CD8-positive, alpha-beta memory T cell (primary cell): Measurements from ENCODE around the gene CD19. TPM values are rescaled to one million over a fixed set of nuclear protein-coding genes. Genes with fewer than 3 reads are reported as not detected.
"Not testable (repeated sequence)": the region's sequence is repeated elsewhere in the genome, so short reads cannot be mapped to it uniquely, and the experiment has no call there.

Source experiments
- CTCF ChIA-PET: fragments of 350-600 bp; sonication (Branson Sonifier 250); formaldehyde crosslinking; loops from one replicate; lab custom pipeline; 2021; ENCODE audit warnings: antibody characterized with exemption; lab: Charles Lee
- POLR2A ChIA-PET: fragments of 350-600 bp; sonication (Branson Sonifier 250); formaldehyde crosslinking; loops from one replicate; lab custom pipeline; 2021; ENCODE audit warnings: antibody characterized with exemption; lab: Charles Lee
- DNase-seq, 5 donors: peaks; one replicate each; pipeline versions ENCODE4 v3.0.0 to v3.0.0-alpha.2; 2020 to 2022; ENCODE audit warnings: mixed read lengths in 1 of 5
- H3K27ac ChIP-seq: one replicate; pipeline ENCODE4 v1.7.0; 2013; ENCODE audit warnings: low read depth, mild to moderate bottlenecking, low read length, moderate library complexity
- H3K27me3 ChIP-seq: 2 replicates; pipeline ENCODE4 v1.7.0; 2013; ENCODE audit warnings: low read length, mild to moderate bottlenecking; ENCODE audit not compliant: insufficient read depth, poor library complexity, severe bottlenecking
- H3K36me3 ChIP-seq: 2 replicates; pipeline ENCODE4 v1.7.0; 2013; ENCODE audit warnings: mild to moderate bottlenecking, low read length, moderate library complexity; ENCODE audit not compliant: insufficient read depth
- H3K4me1 ChIP-seq: 2 replicates; pipeline ENCODE4 v1.7.0; 2013; ENCODE audit warnings: mild to moderate bottlenecking, low read length, moderate library complexity; ENCODE audit not compliant: insufficient read depth
- H3K4me3 ChIP-seq: 2 replicates; pipeline ENCODE4 v1.7.0; 2013; ENCODE audit warnings: mild to moderate bottlenecking, low read length
- H3K9me3 ChIP-seq: 2 replicates; pipeline ENCODE4 v1.7.0; 2013; ENCODE audit warnings: mild to moderate bottlenecking, low read length
- H3K27ac Mint-ChIP-seq, 8 donors: one replicate each; pipeline ENCODE4 v1.8.0; 2020 to 2021; ENCODE audit warnings: mixed read lengths in 8 of 8, mild to moderate bottlenecking in 6 of 8, inconsistent platforms in 3 of 8, moderate library complexity in 3 of 8
- H3K27me3 Mint-ChIP-seq, 2 donors: one replicate each; pipeline ENCODE4 v1.8.0; 2020 to 2021; ENCODE audit warnings: mixed read lengths in 2 of 2, mild to moderate bottlenecking in 1 of 2, moderate library complexity in 1 of 2
- H3K36me3 Mint-ChIP-seq, 3 donors: one replicate each; pipeline ENCODE4 v1.8.0; 2020 to 2021; ENCODE audit warnings: mixed read lengths in 3 of 3, inconsistent platforms in 1 of 3, mild to moderate bottlenecking in 1 of 3
- H3K4me1 Mint-ChIP-seq, 3 donors: one replicate each; pipeline ENCODE4 v1.8.0; 2020 to 2021; ENCODE audit warnings: mixed read lengths in 3 of 3, inconsistent platforms in 1 of 3, mild to moderate bottlenecking in 1 of 3
- H3K4me3 Mint-ChIP-seq, 7 donors: one replicate each; pipeline ENCODE4 v1.8.0; 2020 to 2021; ENCODE audit warnings: mixed read lengths in 7 of 7, mild to moderate bottlenecking in 6 of 7, moderate library complexity in 4 of 7, inconsistent platforms in 2 of 7
- H3K9me3 Mint-ChIP-seq, 5 donors: one replicate each; pipeline ENCODE4 v1.8.0; 2020 to 2022; ENCODE audit warnings: mixed read lengths in 5 of 5, mild to moderate bottlenecking in 3 of 5, moderate library complexity in 2 of 5, inconsistent platforms in 1 of 5
- polyA plus RNA-seq: library from polyadenylated mRNA; unstranded; fragments of 300-500 nt; fragmentation: Illumina TruSeq; gene quantifications from one replicate; pipeline ENCODE4 v1.2.3, GENCODE V29; 2021
- total RNA-seq, 2 experiments: library from RNA; stranded (reverse); gene quantifications; one replicate each; pipeline ENCODE4 v1.2.3, GENCODE V29; 2021

Gene CD19
- total and polyA plus RNA-seq, 3 experiments from 2014 or later = not detected

DNA sequence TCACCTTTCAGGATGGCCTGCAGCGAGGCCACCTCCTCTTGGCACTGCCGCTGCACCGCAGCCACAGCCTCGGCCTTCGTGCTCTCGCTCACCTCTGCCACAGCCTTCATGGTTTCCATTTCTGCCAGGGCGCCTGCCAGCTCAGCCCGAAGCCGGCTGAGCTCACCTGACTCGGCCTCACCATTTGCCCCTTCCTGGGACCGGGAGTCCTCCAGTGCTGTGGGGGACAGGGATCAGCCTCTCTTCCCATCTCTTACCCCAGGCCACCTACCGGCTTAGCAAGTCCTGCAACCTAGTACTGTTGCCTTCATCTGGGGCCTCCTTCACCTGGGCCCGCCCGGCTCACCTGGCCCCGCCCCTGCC lies 7.4 kb upstream of the CD19 start:
- no peak for DNase-seq
- Mint-ChIP-seq H3K9me3 (no peaks in the 10 kb centered on the region), H3K27ac (peak overlapping the region; percentile 91 to 99 (median 98)), H3K4me1 (peaks cover 13 to 24% (median 15%) of the 10 kb centered on the region in 3 donors), H3K27me3 (peaks cover 0 to 2% of the 10 kb centered on the region in 2 donors), H3K36me3 (peaks cover 4 to 29% (median 5%) of the 10 kb centered on the region in 3 donors), H3K4me3 (peak overlapping the region; percentile 86 to 98 (median 94))
- H3K4me3 ChIP-seq = peak overlapping the region; percentile 86
- no peaks in the 10 kb centered on the region for H3K9me3 ChIP-seq
- ChIA-PET POLR2A (interaction anchor here (0.6 to 2.6 kb wide), 3 partner anchors 47 to 102 kb away, joined by 8 to 10 read pairs (median 9); partner anchors contain the start of gene ATXN2L), CTCF (interaction anchor here (8.9 kb wide), 1 partner anchor 20 kb away, joined by 55 read pairs; no protein-coding TSS in a partner anchor)
- H3K27me3 ChIP-seq = no peaks in the 10 kb centered on the region
- H3K27ac ChIP-seq = peak overlapping the region; percentile 96
- H3K4me1 ChIP-seq = peaks cover 11% of the 10 kb centered on the region
- H3K36me3 ChIP-seq = peaks cover 5% of the 10 kb centered on the region

DNA sequence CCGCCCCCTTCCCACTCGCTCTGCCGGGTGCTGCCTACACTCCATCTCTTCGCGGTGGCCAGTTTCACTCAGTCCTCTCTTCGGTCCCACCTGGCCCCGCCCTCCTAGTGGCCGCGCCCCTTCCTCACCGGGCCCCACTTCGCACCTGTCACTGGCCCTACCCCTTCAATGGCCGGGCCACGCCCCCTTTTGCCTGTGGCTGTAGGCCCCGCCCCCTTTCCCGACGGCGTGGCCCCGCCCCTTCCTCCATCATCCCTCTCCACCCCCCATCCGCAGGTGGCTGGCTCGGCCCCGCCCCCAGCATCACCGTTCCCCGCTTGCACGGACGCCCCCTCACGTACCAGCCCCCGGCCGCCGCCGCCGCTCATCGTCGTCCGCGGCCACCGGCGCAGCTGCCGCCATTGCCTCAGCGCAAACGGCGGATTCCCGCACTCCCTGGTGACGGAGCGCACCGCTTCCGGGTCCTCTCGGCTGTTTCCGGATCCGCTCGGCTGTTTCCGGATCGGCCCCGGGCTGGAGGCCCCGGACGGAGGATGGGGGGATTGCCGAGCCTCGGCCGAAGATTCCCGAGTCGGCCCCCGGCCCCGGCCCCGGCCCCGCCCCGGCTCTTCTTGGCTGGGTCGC lies 6.9 kb upstream of the CD19 start, which contains the start of gene RABEP2:
RABEP2 (minus strand) TSS at position 477 of the 624 bp plus-strand sequence; CDS start at position 402, 75 bp downstream.
- Histone ChIP-seq H3K27ac (peak within 1 kb of the TSS; percentile 96), H3K9me3 (no peaks in the 10 kb centered on the region), H3K27me3 (no peaks in the 10 kb centered on the region), H3K4me3 (peak within 1 kb of the TSS; percentile 86), H3K4me1 (peaks cover 11% of the 10 kb centered on the region), H3K36me3 (peaks cover under 1% of the 10 kb centered on the region)
- CTCF ChIA-PET = interaction anchor here (8.9 kb wide), 1 partner anchor 20 kb away, joined by 55 read pairs; no protein-coding TSS in a partner anchor
- H3K4me3 Mint-ChIP-seq = peak within 1 kb of the TSS; percentile 86 to 98 (median 94)
- H3K27ac Mint-ChIP-seq = peak within 1 kb of the TSS; percentile 91 to 99 (median 99)
- H3K27me3 Mint-ChIP-seq = peaks cover 0 to 2% of the 10 kb centered on the region in 2 donors
- no peaks in the 10 kb centered on the region for H3K9me3 Mint-ChIP-seq
- peaks cover 2 to 24% (median 4%) of the 10 kb centered on the region in 3 donors for H3K36me3 Mint-ChIP-seq
- peak; percentile 92 to 96 (median 95) for DNase-seq
- POLR2A ChIA-PET = interaction anchor here (0.6 to 2.6 kb wide), 6 partner anchors 12 to 102 kb away, joined by 3 to 10 read pairs (median 6); partner anchors contain the start of genes ATXN2L and NFATC2IP
- peaks cover 13 to 24% (median 15%) of the 10 kb centered on the region in 3 donors for H3K4me1 Mint-ChIP-seq

DNA sequence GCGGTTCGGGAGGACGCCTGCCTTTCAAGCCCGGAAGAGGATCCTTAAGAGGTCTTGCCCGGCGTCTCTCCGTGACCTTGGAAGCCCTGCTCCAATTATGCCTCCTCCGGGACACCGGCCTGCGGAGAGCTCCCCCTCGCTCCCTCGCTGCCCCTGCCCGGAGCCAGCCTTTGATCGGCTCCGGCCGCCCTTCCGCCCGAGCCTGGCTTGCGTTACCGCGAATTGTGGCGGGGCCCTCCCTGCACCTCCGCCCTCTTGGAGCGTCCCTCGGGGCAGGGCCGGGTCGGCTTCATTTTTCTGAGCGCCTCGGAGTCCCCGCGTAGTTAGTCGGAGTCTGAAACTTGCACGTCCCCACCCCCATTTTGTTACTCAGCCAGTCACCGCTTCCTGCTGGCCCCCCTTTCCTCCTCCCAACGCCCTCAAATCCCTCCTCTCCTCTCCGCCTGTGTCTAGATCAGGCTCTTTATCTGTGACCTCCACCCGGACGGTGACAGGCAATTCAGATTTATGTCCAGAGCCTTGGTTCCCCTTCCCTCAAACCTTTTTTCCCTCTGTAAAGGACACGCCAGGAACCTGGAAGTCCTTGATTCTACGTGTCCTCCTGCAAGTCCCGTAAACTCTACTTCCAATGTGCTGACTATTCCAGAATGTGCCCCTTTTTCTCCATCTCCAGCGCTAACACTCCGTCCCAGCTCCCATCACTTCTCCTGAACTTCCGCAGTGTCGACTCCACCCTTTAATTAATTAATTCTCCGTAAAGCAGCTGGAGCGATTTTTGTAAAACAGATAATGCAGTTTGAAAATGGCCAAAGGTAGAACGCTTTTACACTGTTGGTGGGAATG lies 6.2 kb upstream of the CD19 start:
- DNase-seq = peak; percentile 70 to 89 (median 85)
- H3K27me3 Mint-ChIP-seq = peaks cover 0 to 2% of the 10 kb centered on the region in 2 donors
- H3K4me1 ChIP-seq = peaks cover 13% of the 10 kb centered on the region
- CTCF ChIA-PET = interaction anchor here (8.9 kb wide), 1 partner anchor 19 kb away, joined by 55 read pairs; no protein-coding TSS in a partner anchor
- peak overlapping the region; percentile 91 to 99 (median 98) for H3K27ac Mint-ChIP-seq
- peaks cover 2 to 21% (median 4%) of the 10 kb centered on the region in 3 donors for H3K36me3 Mint-ChIP-seq
- peak overlapping the region; percentile 86 to 98 (median 94) for H3K4me3 Mint-ChIP-seq
- POLR2A ChIA-PET = interaction anchor here (0.6 to 2.6 kb wide), 7 partner anchors 11 to 612 kb away, joined by 3 to 10 read pairs (median 3); partner anchors contain the start of genes ATXN2L and NFATC2IP
- peak overlapping the region; percentile 96 for H3K27ac ChIP-seq
- no peaks in the 10 kb centered on the region for H3K9me3 ChIP-seq
- H3K4me3 ChIP-seq = peak overlapping the region; percentile 86
- H3K36me3 ChIP-seq = no peaks in the 10 kb centered on the region
- no peaks in the 10 kb centered on the region for H3K27me3 ChIP-seq
- no peaks in the 10 kb centered on the region for H3K9me3 Mint-ChIP-seq
- H3K4me1 Mint-ChIP-seq = peaks cover 19 to 30% (median 20%) of the 10 kb centered on the region in 3 donors

GRCh38 chr16:28926284-28926683 lies 5.5 kb upstream of the CD19 start:
- H3K4me1 Mint-ChIP-seq = peaks cover 24 to 36% (median 24%) of the 10 kb centered on the region in 3 donors
- DNase-seq, H3K9me3 ChIP-seq, H3K27ac ChIP-seq, H3K36me3 ChIP-seq, H3K27me3 Mint-ChIP-seq, H3K9me3 Mint-ChIP-seq, H3K27me3 ChIP-seq, H3K4me3 ChIP-seq: not testable (repeated sequence)
- H3K4me3 Mint-ChIP-seq = peak overlapping the region; percentile 86 to 98 (median 94)
- POLR2A ChIA-PET = interaction anchor here (0.7 to 2.6 kb wide), 3 partner anchors 47 to 104 kb away, joined by 3 to 10 read pairs (median 9); partner anchors contain the start of gene ATXN2L
- peak overlapping the region; percentile 91 to 99 (median 98) for H3K27ac Mint-ChIP-seq
- H3K36me3 Mint-ChIP-seq = peaks cover 0 to 18% (median under 1%) of the 10 kb centered on the region in 3 donors
- CTCF ChIA-PET = interaction anchor here (1.2 to 8.9 kb wide), 2 partner anchors 10 to 18 kb away, joined by 3 to 55 read pairs; no protein-coding TSS in a partner anchor
- peaks cover 18% of the 10 kb centered on the region for H3K4me1 ChIP-seq

DNA sequence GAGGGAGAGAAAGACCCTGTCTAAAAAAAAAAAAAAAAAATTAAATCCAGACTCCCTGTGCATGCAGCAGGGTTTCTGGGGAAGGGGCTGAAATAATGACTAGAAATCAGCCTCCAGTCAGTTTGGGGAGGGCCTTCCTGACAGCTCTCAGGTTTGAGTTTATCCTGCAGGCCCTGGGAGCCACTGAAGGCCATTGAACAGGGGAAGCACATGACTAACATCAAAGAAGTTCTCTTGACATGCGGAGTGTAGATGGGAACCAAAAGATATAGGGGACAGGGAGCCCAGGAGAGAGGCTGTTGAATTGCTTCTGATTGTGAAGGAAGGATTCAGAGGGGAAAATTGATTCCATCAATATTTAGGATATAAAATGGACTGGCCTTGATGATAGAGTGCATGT lies 4.0 kb upstream of the CD19 start:
- H3K9me3 ChIP-seq = no peaks in the 10 kb centered on the region
- Mint-ChIP-seq H3K27ac (peak overlapping the region in 3 of 8 donors; percentile 16 to 51 (median 38)), H3K4me3 (peak overlapping the region in 1 of 7 donors; percentile 51), H3K4me1 (peaks cover 24 to 36% (median 26%) of the 10 kb centered on the region in 3 donors), H3K36me3 (peaks cover 0 to 12% (median 0%) of the 10 kb centered on the region in 3 donors), H3K27me3 (peaks cover 0 to 2% of the 10 kb centered on the region in 2 donors), H3K9me3 (no peaks in the 10 kb centered on the region)
- CTCF ChIA-PET = interaction anchor here (8.9 kb wide), 1 partner anchor 17 kb away, joined by 55 read pairs; no protein-coding TSS in a partner anchor
- POLR2A ChIA-PET = no interaction called here
- peaks cover 18% of the 10 kb centered on the region for H3K4me1 ChIP-seq
- no peak overlapping the region for H3K27ac ChIP-seq
- H3K4me3 ChIP-seq = no peak overlapping the region
- no peaks in the 10 kb centered on the region for H3K27me3 ChIP-seq
- no peak for DNase-seq
- no peaks in the 10 kb centered on the region for H3K36me3 ChIP-seq

DNA sequence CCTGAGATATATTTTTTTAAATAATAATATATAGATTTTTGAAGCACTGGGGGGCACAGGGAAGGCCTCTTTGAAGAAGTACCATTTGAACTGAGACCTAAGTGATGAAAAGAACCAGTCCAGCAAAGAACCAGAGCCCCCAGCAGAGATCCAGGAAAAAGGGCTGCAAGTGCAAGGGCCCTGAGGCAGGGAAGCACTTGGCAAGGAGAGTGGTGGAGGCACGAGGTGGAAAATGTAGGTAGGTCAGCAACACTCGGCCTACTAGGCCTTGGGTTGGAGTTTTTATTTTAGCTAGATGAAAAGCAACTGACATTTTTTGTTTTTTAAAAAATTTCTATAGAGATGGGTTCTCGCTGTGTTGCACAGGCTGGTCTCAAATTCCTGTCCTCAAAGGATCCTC lies 1.6 kb upstream of the CD19 start:
- no peak for DNase-seq

GRCh38 chr16:28930652-28931051 lies 1.1 kb upstream of the CD19 start:
- H3K27me3 Mint-ChIP-seq = no peaks in the 10 kb centered on the region
- CTCF ChIA-PET = no interaction called here

More for the DNA sequence above, 1.6 kb upstream of the CD19 start:
- peak overlapping the region in 7 of 8 donors; percentile 68 to 91 (median 79) for H3K27ac Mint-ChIP-seq
- CTCF ChIA-PET = interaction anchor here (8.9 kb wide), 1 partner anchor 15 kb away, joined by 55 read pairs; no protein-coding TSS in a partner anchor
- H3K9me3 ChIP-seq = no peaks in the 10 kb centered on the region
- no peak overlapping the region for H3K4me3 Mint-ChIP-seq
- H3K9me3 Mint-ChIP-seq = no peaks in the 10 kb centered on the region
- peaks cover 13% of the 10 kb centered on the region for H3K4me1 ChIP-seq
- peaks cover 18 to 23% (median 18%) of the 10 kb centered on the region in 3 donors for H3K4me1 Mint-ChIP-seq
- H3K27me3 ChIP-seq = no peaks in the 10 kb centered on the region
- peaks cover 0 to 2% of the 10 kb centered on the region in 2 donors for H3K27me3 Mint-ChIP-seq
- no peak overlapping the region for H3K4me3 ChIP-seq
- POLR2A ChIA-PET = no interaction called here
- no peaks in the 10 kb centered on the region for H3K36me3 ChIP-seq
- no peak overlapping the region for H3K27ac ChIP-seq
- peaks cover 0 to 4% (median 0%) of the 10 kb centered on the region in 3 donors for H3K36me3 Mint-ChIP-seq

More at GRCh38 chr16:28930652-28931051, 1.1 kb upstream of the CD19 start:
- Histone ChIP-seq H3K9me3 (no peaks in the 10 kb centered on the region), H3K4me3 (no peak overlapping the region), H3K27me3 (no peaks in the 10 kb centered on the region), H3K27ac (no peak overlapping the region), H3K4me1 (peaks cover 13% of the 10 kb centered on the region), H3K36me3 (no peaks in the 10 kb centered on the region)
- no peak for DNase-seq
- no peaks in the 10 kb centered on the region for H3K9me3 Mint-ChIP-seq
- H3K27ac Mint-ChIP-seq = peak overlapping the region in 7 of 8 donors; percentile 69 to 91 (median 85)
- H3K4me1 Mint-ChIP-seq = peaks cover 16 to 20% (median 18%) of the 10 kb centered on the region in 3 donors
- POLR2A ChIA-PET = interaction anchor here (0.6 kb wide), 1 partner anchor 840 kb away, joined by 7 read pairs; no protein-coding TSS in a partner anchor
- peaks cover 0 to under 1% (median 0%) of the 10 kb centered on the region in 3 donors for H3K36me3 Mint-ChIP-seq
- no peak overlapping the region for H3K4me3 Mint-ChIP-seq
